Measurements from ENCODE around the gene ZNF669. TPM values are rescaled to one million over a fixed set of nuclear protein-coding genes. Genes with fewer than 3 reads are reported as not detected.
"Not testable (repeated sequence)": the region's sequence is repeated elsewhere in the genome, so short reads cannot be mapped to it uniquely, and the experiment has no call there.

The ZNF669 gene
- total RNA-seq, 2 donors from 2014 or later, result 14.3 to 20.6 TPM

GRCh38 chr1:247146671-247147070 lies 42.5 kb upstream of the ZNF669 start:
- Mint-ChIP-seq H3K27ac (no peak overlapping the region), H3K4me1 (no peaks in the 10 kb centered on the region), H3K9me3 (peaks cover 82% of the 10 kb centered on the region), H3K4me3 (no peak overlapping the region), H3K27me3 (ENCODE audit: insufficient read depth) (no peaks in the 10 kb centered on the region), H3K36me3 (ENCODE audit: low read depth) (peaks cover 91% of the 10 kb centered on the region)
- H3K9me3 ChIP-seq (ENCODE audit: control insufficient read depth, low read length), result peaks cover 98% of the 10 kb centered on the region
- 97 to 100% methylated on average over 3 of the region's 3 CpGs for WGBS, 2 experiments (ENCODE audit: insufficient coverage in 1 of 2, insufficient read length in 1 of 2)
- no peak overlapping the region for H3K27ac ChIP-seq (ENCODE audit: low read depth, low read length)
- H3K36me3 ChIP-seq (ENCODE audit: control insufficient read depth, insufficient read depth, low read length), result peaks cover 91% of the 10 kb centered on the region
- DNase-seq, result no peak
- no peaks in the 10 kb centered on the region for H3K27me3 ChIP-seq (ENCODE audit: control insufficient read depth, insufficient read depth, low read length, poor library complexity, severe bottlenecking)
- H3K4me1 ChIP-seq (ENCODE audit: control insufficient read depth, insufficient read depth, low read length), result no peaks in the 10 kb centered on the region
- peak overlapping the region; percentile 66 for H3K4me3 ChIP-seq (ENCODE audit: low read length)
- peak; percentile 73 for TF ChIP-seq CTCF (conservative IDR thresholded peaks at IDR 0.05)
- H3K9ac ChIP-seq (ENCODE audit: extremely low read depth, low read length, poor library complexity, severe bottlenecking), result no peak overlapping the region

- H3K27ac Mint-ChIP-seq, result no peak overlapping the region
Measured at GRCh38 chr1:247145279-247145678, 41.1 kb upstream of the ZNF669 start.

GRCh38 chr1:247139557-247139956 lies 35.4 kb upstream of the ZNF669 start:
- H3K27me3 Mint-ChIP-seq (ENCODE audit: insufficient read depth); H3K27me3 ChIP-seq (ENCODE audit: control insufficient read depth, insufficient read depth, low read length, poor library complexity, severe bottlenecking); H3K4me1 ChIP-seq (ENCODE audit: control insufficient read depth, insufficient read depth, low read length); H3K9ac ChIP-seq (ENCODE audit: extremely low read depth, low read length, poor library complexity, severe bottlenecking); DNase-seq; H3K27ac ChIP-seq (ENCODE audit: low read depth, low read length); H3K4me1 Mint-ChIP-seq; H3K27ac Mint-ChIP-seq; H3K4me3 Mint-ChIP-seq: not testable (repeated sequence)
- peaks cover 96% of the 10 kb centered on the region for H3K9me3 ChIP-seq (ENCODE audit: control insufficient read depth, low read length)
- H3K36me3 ChIP-seq (ENCODE audit: control insufficient read depth, insufficient read depth, low read length), result peaks cover 59% of the 10 kb centered on the region
- peaks cover 89% of the 10 kb centered on the region for H3K9me3 Mint-ChIP-seq
- peak overlapping the region; percentile 7 for H3K4me3 ChIP-seq (ENCODE audit: low read length)
- H3K36me3 Mint-ChIP-seq (ENCODE audit: low read depth), result peaks cover 94% of the 10 kb centered on the region

More at GRCh38 chr1:247145279-247145678, 41.1 kb upstream of the ZNF669 start:
- no peak overlapping the region for H3K9ac ChIP-seq (ENCODE audit: extremely low read depth, low read length, poor library complexity, severe bottlenecking)
- H3K27ac ChIP-seq (ENCODE audit: low read depth, low read length), result no peak overlapping the region
- H3K4me3 ChIP-seq (ENCODE audit: low read length), result no peak overlapping the region
- TF ChIP-seq CTCF (conservative IDR thresholded peaks at IDR 0.05), result no peak
- Mint-ChIP-seq H3K9me3 (peaks cover 85% of the 10 kb centered on the region), H3K4me1 (no peaks in the 10 kb centered on the region), H3K4me3 (no peak overlapping the region), H3K36me3 (ENCODE audit: low read depth) (peaks cover 94% of the 10 kb centered on the region), H3K27me3 (ENCODE audit: insufficient read depth) (no peaks in the 10 kb centered on the region)
- H3K36me3 ChIP-seq (ENCODE audit: control insufficient read depth, insufficient read depth, low read length), result peaks cover 93% of the 10 kb centered on the region
- H3K9me3 ChIP-seq (ENCODE audit: control insufficient read depth, low read length), result peaks cover 99% of the 10 kb centered on the region
- H3K4me1 ChIP-seq (ENCODE audit: control insufficient read depth, insufficient read depth, low read length), result no peaks in the 10 kb centered on the region
- DNase-seq, result no peak
- 69 to 84% methylated on average over 3 to 6 of the region's 6 CpGs for WGBS, 2 experiments (ENCODE audit: insufficient coverage in 1 of 2, insufficient read length in 1 of 2)
- no peaks in the 10 kb centered on the region for H3K27me3 ChIP-seq (ENCODE audit: control insufficient read depth, insufficient read depth, low read length, poor library complexity, severe bottlenecking)

GRCh38 chr1:247131236-247131635 lies 27.1 kb upstream of the ZNF669 start:
- no peaks in the 10 kb centered on the region for H3K27me3 Mint-ChIP-seq (ENCODE audit: insufficient read depth)
- peaks cover 25% of the 10 kb centered on the region for H3K36me3 ChIP-seq (ENCODE audit: control insufficient read depth, insufficient read depth, low read length)
- no peak for DNase-seq
- H3K4me1 Mint-ChIP-seq, result no peaks in the 10 kb centered on the region
- no peaks in the 10 kb centered on the region for H3K27me3 ChIP-seq (ENCODE audit: control insufficient read depth, insufficient read depth, low read length, poor library complexity, severe bottlenecking)
- H3K36me3 Mint-ChIP-seq (ENCODE audit: low read depth), result peaks cover 72% of the 10 kb centered on the region
- no peak overlapping the region for H3K27ac ChIP-seq (ENCODE audit: low read depth, low read length)
- no peaks in the 10 kb centered on the region for H3K4me1 ChIP-seq (ENCODE audit: control insufficient read depth, insufficient read depth, low read length)
- peaks cover 26% of the 10 kb centered on the region for H3K9me3 ChIP-seq (ENCODE audit: control insufficient read depth, low read length)
- H3K4me3 ChIP-seq (ENCODE audit: low read length), result no peak overlapping the region
- no peak overlapping the region for H3K4me3 Mint-ChIP-seq
- no peak overlapping the region for H3K9ac ChIP-seq (ENCODE audit: extremely low read depth, low read length, poor library complexity, severe bottlenecking)
- no peak overlapping the region for H3K27ac Mint-ChIP-seq
- 64 to 85% methylated on average over 4 to 10 of the region's 10 CpGs for WGBS, 2 experiments (ENCODE audit: insufficient coverage in 1 of 2, insufficient read length in 1 of 2)
- no peak for TF ChIP-seq CTCF (conservative IDR thresholded peaks at IDR 0.05)
- H3K9me3 Mint-ChIP-seq, result peaks cover 62% of the 10 kb centered on the region

- not testable (repeated sequence) for H3K27me3 ChIP-seq (ENCODE audit: control insufficient read depth, insufficient read depth, low read length, poor library complexity, severe bottlenecking); H3K27ac ChIP-seq (ENCODE audit: low read depth, low read length); H3K9me3 ChIP-seq (ENCODE audit: control insufficient read depth, low read length); H3K27me3 Mint-ChIP-seq (ENCODE audit: insufficient read depth); H3K4me1 ChIP-seq (ENCODE audit: control insufficient read depth, insufficient read depth, low read length); H3K4me1 Mint-ChIP-seq; DNase-seq
- peak overlapping the region; percentile 82 for H3K4me3 ChIP-seq (ENCODE audit: low read length)
- H3K9me3 Mint-ChIP-seq, result peaks cover 32% of the 10 kb centered on the region
- 25 to 40% methylated on average over 2 to 13 of the region's 18 CpGs for WGBS, 2 experiments (ENCODE audit: insufficient coverage in 1 of 2, insufficient read length in 1 of 2)
- H3K4me3 Mint-ChIP-seq, result peak overlapping the region; percentile 75
- H3K36me3 ChIP-seq (ENCODE audit: control insufficient read depth, insufficient read depth, low read length), result peaks cover 16% of the 10 kb centered on the region
- peak overlapping the region; percentile 2 for H3K9ac ChIP-seq (ENCODE audit: extremely low read depth, low read length, poor library complexity, severe bottlenecking)
- peak overlapping the region; percentile 47 for H3K27ac Mint-ChIP-seq
- H3K36me3 Mint-ChIP-seq (ENCODE audit: low read depth), result peaks cover 39% of the 10 kb centered on the region
Measured at GRCh38 chr1:247127519-247128282, 23.5 kb upstream of the ZNF669 start.

Measured in endodermal cell (in vitro differentiated cells).